ENCODE results near the gene PTEN. TPM values are rescaled to one million over a fixed set of nuclear protein-coding genes. Genes with fewer than 3 reads are reported as not detected.

Gene PTEN
- total and polyA plus RNA-seq, 2 experiments from 2014 or later = 20.8 to 64.0 TPM

- no peak for TF ChIP-seq ZNF462 (CRISPR knock-in tag; IDR thresholded peaks at IDR 0.05)
- TF ChIP-seq ZNF331 (CRISPR knock-in tag; IDR thresholded peaks at IDR 0.05; ENCODE audit: low read depth) = no peak
- no peak for TF ChIP-seq ETS1 (IDR thresholded peaks at IDR 0.05)
These were observed 76.8 kb downstream of the PTEN start (continued) for GRCh38 chr10:87940210-87940609.

- no peaks in the 10 kb centered on the region for H4K20me1 ChIP-seq (replicated peaks; ENCODE audit: insufficient read depth)
- ATAC-seq (no peak), DNase-seq (ENCODE audit: low spot score) (no peak)
- peaks cover 23% of the 10 kb centered on the region for H3K4me1 ChIP-seq (ENCODE audit: insufficient read depth)
- H3K27me3 ChIP-seq (ENCODE audit: insufficient read depth) = no peaks in the 10 kb centered on the region
- peaks cover 3% of the 10 kb centered on the region; the same call in 1 of the 3 replicates for H3K36me3 Mint-ChIP-seq (ENCODE audit: low read depth)
- H3K4me3 ChIP-seq = no peak overlapping the region
- H3K36me3 ChIP-seq (ENCODE audit: insufficient read depth) = no peaks in the 10 kb centered on the region
- H2AFZ ChIP-seq = no peak overlapping the region
- H3K27ac Mint-ChIP-seq = no peak overlapping the region
- H3K4me3 Mint-ChIP-seq = no peak overlapping the region
- no peak for TF ChIP-seq ETS1 (IDR thresholded peaks at IDR 0.05)
- H3K4me2 ChIP-seq = no peak overlapping the region
- peaks cover 29% of the 10 kb centered on the region for H3K4me1 Mint-ChIP-seq
- no peaks in the 10 kb centered on the region for H3K9me3 Mint-ChIP-seq
- H3K27me3 Mint-ChIP-seq (ENCODE audit: insufficient read depth, low read depth, poor library complexity) = peaks cover 5% of the 10 kb centered on the region
- H3F3A ChIP-seq (replicated peaks; ENCODE audit: low read depth) = no peaks in the 10 kb centered on the region
- no peaks in the 10 kb centered on the region; the same call in 1 of the 2 replicates for H3K79me2 ChIP-seq (replicated peaks; ENCODE audit: insufficient read depth)
- H3K9me2 ChIP-seq (ENCODE audit: insufficient read depth) = no peaks in the 10 kb centered on the region
- no peak overlapping the region for H3K27ac ChIP-seq (ENCODE audit: low read depth)
These were observed 79.6 kb downstream of the PTEN start for GRCh38 chr10:87942884-87943527.

All from GM23338 (cell line).